ENCODE results near the gene RNF25.

The RNF25 gene

DNA sequence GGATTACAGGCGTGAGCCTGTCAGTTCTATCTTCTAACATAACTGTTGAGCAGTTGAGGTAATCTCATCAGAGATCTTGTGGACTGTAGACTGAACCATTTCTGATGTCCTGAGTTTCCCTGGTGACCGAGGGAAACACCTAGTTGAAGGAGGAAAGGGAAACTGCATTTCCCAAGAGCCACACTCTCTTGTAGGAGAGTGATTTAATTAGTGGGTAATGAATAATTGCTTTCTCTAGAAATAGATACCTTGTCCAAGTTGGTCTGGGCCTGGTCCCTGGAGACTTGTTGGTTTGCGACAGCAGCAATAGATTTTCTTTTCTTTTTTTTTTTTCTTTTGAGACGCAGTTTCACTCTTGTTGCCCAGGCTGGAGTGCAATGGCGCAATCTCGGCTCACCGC, 46.3 kb upstream of the RNF25 start:
- TF ChIP-seq, protein P1, sequence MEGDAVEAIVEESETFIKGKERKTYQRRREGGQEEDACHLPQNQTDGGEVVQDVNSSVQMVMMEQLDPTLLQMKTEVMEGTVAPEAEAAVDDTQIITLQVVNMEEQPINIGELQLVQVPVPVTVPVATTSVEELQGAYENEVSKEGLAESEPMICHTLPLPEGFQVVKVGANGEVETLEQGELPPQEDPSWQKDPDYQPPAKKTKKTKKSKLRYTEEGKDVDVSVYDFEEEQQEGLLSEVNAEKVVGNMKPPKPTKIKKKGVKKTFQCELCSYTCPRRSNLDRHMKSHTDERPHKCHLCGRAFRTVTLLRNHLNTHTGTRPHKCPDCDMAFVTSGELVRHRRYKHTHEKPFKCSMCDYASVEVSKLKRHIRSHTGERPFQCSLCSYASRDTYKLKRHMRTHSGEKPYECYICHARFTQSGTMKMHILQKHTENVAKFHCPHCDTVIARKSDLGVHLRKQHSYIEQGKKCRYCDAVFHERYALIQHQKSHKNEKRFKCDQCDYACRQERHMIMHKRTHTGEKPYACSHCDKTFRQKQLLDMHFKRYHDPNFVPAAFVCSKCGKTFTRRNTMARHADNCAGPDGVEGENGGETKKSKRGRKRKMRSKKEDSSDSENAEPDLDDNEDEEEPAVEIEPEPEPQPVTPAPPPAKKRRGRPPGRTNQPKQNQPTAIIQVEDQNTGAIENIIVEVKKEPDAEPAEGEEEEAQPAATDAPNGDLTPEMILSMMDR (IDR thresholded peaks at IDR 0.05): no peak
- Histone ChIP-seq H3K4me1 (ENCODE audit: control insufficient read depth in 1 of 2, insufficient read depth in 1 of 2, low read depth in 1 of 2, low read length in 1 of 2) (peaks cover 0 to 7% of the 10 kb centered on the region in 2 experiments), H3K36me3 (no peaks in the 10 kb centered on the region), H3K4me3 (ENCODE audit: low read depth in 1 of 2, low read length in 1 of 2) (no peak overlapping the region), H3K9me3 (no peaks in the 10 kb centered on the region), H3K27me3 (no peaks in the 10 kb centered on the region), H3K27ac (no peak overlapping the region)

DNA sequence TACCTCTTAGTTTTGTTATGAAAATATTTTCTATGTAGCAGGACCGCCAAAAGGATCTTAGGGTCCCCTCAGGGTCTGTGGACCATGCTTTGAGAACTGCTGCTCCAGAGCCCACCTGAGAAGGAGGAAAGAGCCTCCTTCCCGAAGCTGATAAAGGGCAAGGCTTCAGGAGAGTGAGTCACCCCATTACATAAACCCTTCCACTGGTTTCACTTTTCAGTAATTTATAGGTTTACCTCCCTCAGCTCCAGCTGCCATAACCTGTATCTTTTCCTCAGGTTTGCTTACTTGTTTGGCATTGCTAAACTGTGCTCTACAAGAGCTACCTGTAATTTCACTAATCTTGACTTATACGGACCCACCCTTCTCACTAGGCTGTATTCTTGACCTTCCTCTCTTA, 45.5 kb upstream of the RNF25 start:
- Histone ChIP-seq H3K27me3 (no peaks in the 10 kb centered on the region), H3K4me3 (ENCODE audit: low read depth in 1 of 2, low read length in 1 of 2) (no peak overlapping the region), H3K36me3 (no peaks in the 10 kb centered on the region), H3K4me1 (ENCODE audit: control insufficient read depth in 1 of 2, insufficient read depth in 1 of 2, low read depth in 1 of 2, low read length in 1 of 2) (peaks cover 0 to 7% of the 10 kb centered on the region in 2 experiments), H3K27ac (no peak overlapping the region), H3K9me3 (no peaks in the 10 kb centered on the region)
- TF ChIP-seq, protein P1 (IDR thresholded peaks at IDR 0.05): no peak

DNA sequence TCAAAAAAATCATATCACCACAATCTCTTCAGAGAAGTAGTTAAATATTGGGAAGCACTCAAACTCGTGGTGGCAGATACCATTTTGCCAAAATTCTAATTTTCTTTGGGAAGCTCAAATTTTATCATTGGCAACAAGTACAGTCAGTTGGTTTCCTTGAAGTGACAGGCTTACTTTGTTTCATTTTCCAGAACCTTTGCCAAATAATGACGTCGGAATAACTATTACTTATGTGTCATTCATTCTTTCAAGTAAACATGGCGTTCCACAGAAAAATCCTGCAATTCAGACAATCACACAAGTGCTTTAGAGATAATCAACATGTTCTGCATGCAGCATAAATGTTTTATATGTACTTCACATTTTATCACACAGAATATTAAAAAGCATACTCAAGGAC, 44.3 kb upstream of the RNF25 start:
- H3K36me3 ChIP-seq: no peaks in the 10 kb centered on the region
- no peak overlapping the region for H3K27ac ChIP-seq
- TF ChIP-seq, protein P1 (IDR thresholded peaks at IDR 0.05): no peak
- H3K27me3 ChIP-seq: no peaks in the 10 kb centered on the region
- no peak overlapping the region for H3K4me3 ChIP-seq (ENCODE audit: low read depth in 1 of 2, low read length in 1 of 2)
- no peaks in the 10 kb centered on the region for H3K9me3 ChIP-seq
- peaks cover 8 to 15% of the 10 kb centered on the region in 2 experiments for H3K4me1 ChIP-seq (ENCODE audit: control insufficient read depth in 1 of 2, insufficient read depth in 1 of 2, low read depth in 1 of 2, low read length in 1 of 2)

DNA sequence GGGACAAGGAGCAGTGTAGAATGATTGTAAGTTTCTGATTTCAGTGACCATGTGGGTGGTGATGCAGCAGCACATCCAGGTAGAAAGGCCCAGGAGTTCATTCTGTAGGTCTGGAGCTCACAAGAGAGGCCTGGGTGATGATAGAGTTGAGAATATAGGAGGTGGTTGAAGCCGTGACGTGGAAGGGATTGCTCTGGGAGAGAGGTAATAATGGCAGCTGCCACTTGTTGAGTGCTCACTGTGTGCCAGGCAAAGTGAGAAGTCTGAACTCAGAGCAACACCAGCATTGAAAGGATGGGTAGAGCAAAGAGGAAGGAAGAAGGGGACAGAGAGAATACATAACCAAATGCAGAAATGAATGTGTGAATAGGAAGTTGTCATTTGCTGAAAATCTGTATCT, 42.1 kb upstream of the RNF25 start:
- H3K27me3 ChIP-seq: no peaks in the 10 kb centered on the region
- H3K27ac ChIP-seq: no peak overlapping the region
- H3K36me3 ChIP-seq: no peaks in the 10 kb centered on the region
- H3K9me3 ChIP-seq: no peaks in the 10 kb centered on the region
- TF ChIP-seq, protein P1 (IDR thresholded peaks at IDR 0.05): no peak
- H3K4me3 ChIP-seq (ENCODE audit: low read depth in 1 of 2, low read length in 1 of 2): no peak overlapping the region
- peaks cover 15 to 18% of the 10 kb centered on the region in 2 experiments for H3K4me1 ChIP-seq (ENCODE audit: control insufficient read depth in 1 of 2, insufficient read depth in 1 of 2, low read depth in 1 of 2, low read length in 1 of 2)

- no peaks in the 10 kb centered on the region for H3K9me3 ChIP-seq
- TF ChIP-seq, protein P1 (IDR thresholded peaks at IDR 0.05): no peak
- H3K4me1 ChIP-seq (ENCODE audit: control insufficient read depth in 1 of 2, insufficient read depth in 1 of 2, low read depth in 1 of 2, low read length in 1 of 2): peaks cover 15 to 18% of the 10 kb centered on the region in 2 experiments
- H3K27me3 ChIP-seq: no peaks in the 10 kb centered on the region
- peak overlapping the region; percentile 85 for H3K27ac ChIP-seq
- no peaks in the 10 kb centered on the region for H3K36me3 ChIP-seq
- H3K4me3 ChIP-seq (ENCODE audit: low read depth in 1 of 2, low read length in 1 of 2): peak overlapping the region; percentile 75 to 86
Measured at GRCh38 chr2:218711550-218711929, 39.7 kb upstream of the RNF25 start.
